BLaER1 treated with 17β-estradiol and CSF1 and Interleukin-3, amounts not matched to agents 10 nM and 100 nM (cell line): ENCODE data around the gene ZNRF1.
A peak's percentile ranks its signal among the peaks of the same experiment; 100 is the strongest.

Source experiments
- H3K27ac ChIP-seq, 11 experiments: shearing (Covaris generic); formaldehyde crosslinking; 2 replicates each; pipeline ENCODE4 v1.8.1; 2022
- H3K27me3 ChIP-seq, 11 experiments: shearing (Covaris generic); formaldehyde crosslinking; 2 replicates each; pipeline ENCODE4 v1.8.1; 2022
- H3K36me3 ChIP-seq, 11 experiments: shearing (Covaris generic); formaldehyde crosslinking; 2 replicates each; pipeline ENCODE4 v1.8.1; 2022
- H3K4me1 ChIP-seq, 10 experiments: shearing (Covaris generic); formaldehyde crosslinking; 2 replicates each; pipeline ENCODE4 v1.8.1; 2022
- H3K4me2 ChIP-seq, 11 experiments: shearing (Covaris generic); formaldehyde crosslinking; 2 replicates each; pipeline ENCODE4 v1.8.1; 2022
- H3K4me3 ChIP-seq, 10 experiments: shearing (Covaris generic); formaldehyde crosslinking; 2 replicates each; pipeline ENCODE4 v1.8.1; 2022
- H3K9ac ChIP-seq, 11 experiments: shearing (Covaris generic); formaldehyde crosslinking; 2 replicates each; pipeline ENCODE4 v1.8.1; 2022
- H3K9me3 ChIP-seq, 11 experiments: shearing (Covaris generic); formaldehyde crosslinking; replicated peaks in 1 of 11; 2 replicates each; pipeline ENCODE4 v1.8.1; 2022
- H4K20me1 ChIP-seq, 11 experiments: shearing (Covaris generic); formaldehyde crosslinking; 2 replicates each; pipeline ENCODE4 v1.8.1; 2022
- Cebpa-rat ChIP-seq, 11 experiments: shearing (Covaris generic); IDR thresholded peaks; 2 replicates each; pipeline ENCODE4 v1.8.1; 2022

ZNRF1 gene

GRCh38 chr16:75017670-75018525 is 19.1 kb downstream of the ZNRF1 start:
- peaks cover 27 to 51% (median 44%) of the 10 kb centered on the region in 11 experiments for H3K9me3 ChIP-seq
- peak overlapping the region in 7 of 11 experiments; percentile 0 to 65 (median 35); a peak in 10 of 22 replicates for H3K4me2 ChIP-seq
- H3K9ac ChIP-seq = 0 out of 22 replicates have a peak overlapping the region, but pooled peaks of 1 of the 11 experiments have one; percentile 0
- TF ChIP-seq Cebpa-rat (IDR thresholded peaks at IDR 0.05) = no peak
- H3K27ac ChIP-seq = peak overlapping the region in 5 of 11 experiments; percentile 21 to 46 (median 41); a peak in 8 of 22 replicates
- peaks cover 0 to 50% (median 17%) of the 10 kb centered on the region in 11 experiments; a peak in 10 of 22 replicates for H4K20me1 ChIP-seq
- H3K27me3 ChIP-seq = no peaks in the 10 kb centered on the region
- peaks cover 7 to 46% (median 27%) of the 10 kb centered on the region in 10 experiments for H3K4me1 ChIP-seq
- H3K36me3 ChIP-seq = peaks cover 11 to 76% (median 49%) of the 10 kb centered on the region in 11 experiments
- H3K4me3 ChIP-seq = no peak overlapping the region

- Histone ChIP-seq H3K9me3 (peaks cover 27 to 54% (median 44%) of the 10 kb centered on the region in 11 experiments), H3K9ac (no peak overlapping the region), H3K27me3 (no peaks in the 10 kb centered on the region), H3K4me1 (peaks cover 10 to 46% (median 28%) of the 10 kb centered on the region in 10 experiments), H3K4me2 (peak overlapping the region in 3 of 11 experiments; percentile 16 to 39 (median 35); a peak in 3 of 22 replicates), H4K20me1 (peaks cover 0 to 49% (median 6%) of the 10 kb centered on the region in 11 experiments; a peak in 8 of 22 replicates), H3K4me3 (0 out of 20 replicates have a peak overlapping the region, but pooled peaks of 1 of the 10 experiments have one; percentile 12), H3K36me3 (peaks cover 11 to 73% (median 57%) of the 10 kb centered on the region in 11 experiments), H3K27ac (no peak overlapping the region)
- no peak for TF ChIP-seq Cebpa-rat (IDR thresholded peaks at IDR 0.05)
Measured at GRCh38 chr16:75019007-75019406, 20.2 kb downstream of the ZNRF1 start.

DNA sequence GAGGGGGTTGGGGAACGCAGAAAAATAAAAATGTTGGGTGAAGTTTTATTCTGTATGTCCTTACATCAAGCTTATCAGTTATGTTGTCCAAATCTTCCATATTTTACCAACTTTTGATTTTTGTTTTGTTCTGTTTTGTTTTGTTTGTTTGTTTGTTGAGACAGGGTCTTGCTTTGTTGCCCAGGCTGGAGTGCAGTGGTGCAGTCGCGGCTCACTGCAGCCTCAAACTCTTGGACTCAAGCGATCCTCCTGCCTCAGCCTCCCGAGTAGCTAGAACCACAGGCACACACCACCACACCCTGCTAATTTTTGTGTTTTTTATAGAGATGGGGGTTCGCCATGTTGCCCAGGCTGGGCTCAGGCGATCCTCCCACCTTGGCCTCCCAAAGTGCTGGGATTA is 20.8 kb downstream of the ZNRF1 start:
- H3K4me1 ChIP-seq = peaks cover 15 to 48% (median 33%) of the 10 kb centered on the region in 10 experiments
- H3K9ac ChIP-seq = no peak overlapping the region
- peaks cover 27 to 54% (median 44%) of the 10 kb centered on the region in 11 experiments for H3K9me3 ChIP-seq
- H4K20me1 ChIP-seq = peaks cover 0 to 49% (median 4%) of the 10 kb centered on the region in 11 experiments; a peak in 8 of 22 replicates
- no peak overlapping the region for H3K4me2 ChIP-seq
- H3K27ac ChIP-seq = no peak overlapping the region
- TF ChIP-seq Cebpa-rat (IDR thresholded peaks at IDR 0.05) = no peak
- peaks cover 11 to 70% (median 57%) of the 10 kb centered on the region in 11 experiments for H3K36me3 ChIP-seq
- H3K27me3 ChIP-seq = no peaks in the 10 kb centered on the region
- H3K4me3 ChIP-seq = 0 out of 20 replicates have a peak overlapping the region, but pooled peaks of 1 of the 10 experiments have one; percentile 14

- Histone ChIP-seq H3K4me3 (peak overlapping the region in 5 of 10 experiments; percentile 15 to 42 (median 34); a peak in 6 of 20 replicates), H3K4me2 (no peak overlapping the region), H3K9ac (no peak overlapping the region), H3K27ac (no peak overlapping the region), H3K9me3 (peaks cover 27 to 47% (median 36%) of the 10 kb centered on the region in 11 experiments), H3K4me1 (peaks cover 22 to 64% (median 47%) of the 10 kb centered on the region in 10 experiments), H3K27me3 (no peaks in the 10 kb centered on the region), H3K36me3 (peaks cover 11 to 60% (median 45%) of the 10 kb centered on the region in 11 experiments), H4K20me1 (peaks cover 0 to 50% (median 4%) of the 10 kb centered on the region in 11 experiments; a peak in 8 of 22 replicates)
- no peak for TF ChIP-seq Cebpa-rat (IDR thresholded peaks at IDR 0.05)
Measured at GRCh38 chr16:75021410-75021809, 22.6 kb downstream of the ZNRF1 start.

GRCh38 chr16:75022567-75022966 is 23.7 kb downstream of the ZNRF1 start:
- no peak overlapping the region for H3K27ac ChIP-seq
- peaks cover 0 to 54% (median 4%) of the 10 kb centered on the region in 11 experiments; a peak in 8 of 22 replicates for H4K20me1 ChIP-seq
- no peaks in the 10 kb centered on the region for H3K27me3 ChIP-seq
- no peak overlapping the region for H3K4me3 ChIP-seq
- H3K36me3 ChIP-seq = peaks cover 11 to 65% (median 45%) of the 10 kb centered on the region in 11 experiments
- no peak for TF ChIP-seq Cebpa-rat (IDR thresholded peaks at IDR 0.05)
- no peak overlapping the region for H3K9ac ChIP-seq
- H3K4me2 ChIP-seq = peak overlapping the region in 3 of 11 experiments; percentile 63 to 84 (median 69); a peak in 1 of 22 replicates
- H3K4me1 ChIP-seq = peaks cover 21 to 61% (median 48%) of the 10 kb centered on the region in 10 experiments
- H3K9me3 ChIP-seq = peaks cover 27 to 49% (median 36%) of the 10 kb centered on the region in 11 experiments

DNA sequence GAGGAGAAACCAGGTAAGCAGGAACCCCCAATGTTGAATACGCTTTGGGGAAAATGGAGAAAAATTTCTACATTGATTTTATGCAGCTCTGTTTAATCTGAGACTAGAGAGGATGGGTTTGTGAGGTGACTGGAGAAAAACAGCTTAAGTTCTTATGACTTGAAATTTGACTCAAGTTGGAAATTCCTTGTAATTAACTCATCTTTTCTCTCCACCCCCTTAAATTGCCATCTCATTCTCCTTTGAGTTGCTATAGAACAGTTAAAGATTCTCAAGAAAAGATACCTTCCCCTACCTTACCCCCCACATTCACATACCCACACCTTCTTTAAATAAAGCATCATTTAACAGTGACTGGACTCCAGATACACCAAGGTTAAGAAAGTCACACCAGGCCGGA is 24.2 kb downstream of the ZNRF1 start:
- peaks cover 0 to 54% (median 4%) of the 10 kb centered on the region in 11 experiments; a peak in 8 of 22 replicates for H4K20me1 ChIP-seq
- H3K27ac ChIP-seq = peak overlapping the region in 3 of 11 experiments; percentile 56 to 66 (median 57); a peak in 5 of 22 replicates
- peaks cover 27 to 53% (median 36%) of the 10 kb centered on the region in 11 experiments for H3K9me3 ChIP-seq
- TF ChIP-seq Cebpa-rat (IDR thresholded peaks at IDR 0.05) = no peak
- H3K9ac ChIP-seq = no peak overlapping the region
- no peaks in the 10 kb centered on the region for H3K27me3 ChIP-seq
- peaks cover 25 to 61% (median 48%) of the 10 kb centered on the region in 10 experiments for H3K4me1 ChIP-seq
- H3K4me2 ChIP-seq = peak overlapping the region in 7 of 11 experiments; percentile 9 to 84 (median 69); a peak in 10 of 22 replicates
- H3K36me3 ChIP-seq = peaks cover 11 to 65% (median 45%) of the 10 kb centered on the region in 11 experiments
- H3K4me3 ChIP-seq = no peak overlapping the region

DNA sequence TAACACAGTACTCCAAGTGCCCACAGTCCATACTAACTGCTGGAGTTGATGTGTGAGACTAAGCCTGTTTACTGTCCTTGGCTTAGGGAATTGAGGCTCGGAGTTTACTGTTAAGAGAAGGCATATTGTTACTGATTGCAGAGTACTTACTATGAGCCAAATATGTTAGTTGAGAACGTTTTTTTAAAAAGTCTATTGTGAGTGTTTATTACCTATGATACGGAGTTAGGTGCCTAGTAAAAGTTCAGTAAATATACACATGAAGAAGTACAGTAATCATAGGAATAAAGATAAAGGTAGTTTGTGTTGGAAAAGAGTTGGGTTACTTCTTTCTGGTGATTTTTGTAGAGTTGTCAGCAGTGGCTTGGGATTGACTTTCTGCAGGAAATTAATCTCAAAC is 25.4 kb downstream of the ZNRF1 start:
- Histone ChIP-seq H3K4me3 (peak overlapping the region in 7 of 10 experiments; percentile 1 to 35 (median 9); a peak in 7 of 20 replicates), H3K27me3 (no peaks in the 10 kb centered on the region), H4K20me1 (peaks cover 0 to 52% (median 4%) of the 10 kb centered on the region in 11 experiments; a peak in 8 of 22 replicates), H3K4me1 (peaks cover 25 to 61% (median 49%) of the 10 kb centered on the region in 10 experiments), H3K9me3 (peaks cover 27 to 51% (median 32%) of the 10 kb centered on the region in 11 experiments), H3K9ac (peak overlapping the region in 9 of 11 experiments; percentile 1 to 50 (median 15); a peak in 5 of 22 replicates), H3K36me3 (peaks cover 11 to 65% (median 40%) of the 10 kb centered on the region in 11 experiments), H3K4me2 (peak overlapping the region; percentile 50 to 85 (median 69)), H3K27ac (peak overlapping the region in 9 of 11 experiments; percentile 33 to 67 (median 57); a peak in 18 of 22 replicates)
- no peak for TF ChIP-seq Cebpa-rat (IDR thresholded peaks at IDR 0.05)

DNA sequence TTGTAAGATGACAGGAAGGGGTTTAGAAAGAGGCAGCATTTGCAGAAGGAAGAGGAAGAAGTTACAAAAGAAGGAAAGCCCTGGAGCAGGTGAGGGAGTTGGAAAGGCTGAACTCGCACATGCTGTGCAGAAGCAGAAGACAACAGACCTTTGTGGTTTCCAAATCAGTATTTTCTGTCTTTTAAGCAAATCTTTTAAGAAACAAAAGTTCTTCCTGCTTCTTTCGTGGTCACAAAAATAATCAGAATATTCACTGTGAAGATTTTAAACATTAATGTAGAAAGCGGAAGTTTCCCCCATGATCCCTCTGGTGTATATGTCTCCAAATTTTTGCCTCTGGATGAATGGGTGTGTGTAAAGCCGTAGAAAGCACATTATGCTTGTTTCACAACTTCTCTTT is 25.8 kb downstream of the ZNRF1 start:
- Histone ChIP-seq H3K4me2 (peak overlapping the region; percentile 50 to 85 (median 69)), H3K27ac (peak overlapping the region in 9 of 11 experiments; percentile 33 to 67 (median 57); a peak in 18 of 22 replicates), H4K20me1 (peaks cover 0 to 51% (median 4%) of the 10 kb centered on the region in 11 experiments; a peak in 8 of 22 replicates), H3K4me3 (peak overlapping the region in 7 of 10 experiments; percentile 1 to 35 (median 9); a peak in 7 of 20 replicates), H3K36me3 (peaks cover 11 to 65% (median 37%) of the 10 kb centered on the region in 11 experiments), H3K4me1 (peaks cover 25 to 62% (median 49%) of the 10 kb centered on the region in 10 experiments), H3K9me3 (peaks cover 25 to 51% (median 32%) of the 10 kb centered on the region in 11 experiments), H3K9ac (peak overlapping the region in 9 of 11 experiments; percentile 1 to 50 (median 15); a peak in 6 of 22 replicates), H3K27me3 (no peaks in the 10 kb centered on the region)
- 0 out of 22 replicates have a peak, but pooled peaks of 1 of the 11 experiments have one; percentile 31 for TF ChIP-seq Cebpa-rat (IDR thresholded peaks at IDR 0.05)
